ENCODE results near the gene MDFIC.

DNA sequence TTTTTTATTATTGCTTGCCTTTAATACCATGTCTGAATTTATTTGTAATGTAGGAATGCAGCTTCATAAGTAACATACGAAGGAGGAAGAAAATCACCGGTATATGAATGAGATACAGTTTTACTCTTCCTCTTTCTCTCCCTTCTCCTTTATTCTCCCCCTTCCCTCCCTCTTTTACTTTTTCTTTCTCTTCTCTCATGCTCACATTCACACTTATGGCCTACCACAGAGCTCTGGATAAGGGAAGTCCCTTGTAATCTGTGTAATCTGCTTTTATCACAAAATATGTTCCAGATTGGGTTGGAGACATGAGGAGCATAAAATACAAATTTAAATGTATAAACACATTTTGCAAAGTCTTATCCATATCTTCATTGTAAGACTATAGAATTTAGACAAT is 59.4 kb downstream of the MDFIC start:
- TF ChIP-seq, protein P1, sequence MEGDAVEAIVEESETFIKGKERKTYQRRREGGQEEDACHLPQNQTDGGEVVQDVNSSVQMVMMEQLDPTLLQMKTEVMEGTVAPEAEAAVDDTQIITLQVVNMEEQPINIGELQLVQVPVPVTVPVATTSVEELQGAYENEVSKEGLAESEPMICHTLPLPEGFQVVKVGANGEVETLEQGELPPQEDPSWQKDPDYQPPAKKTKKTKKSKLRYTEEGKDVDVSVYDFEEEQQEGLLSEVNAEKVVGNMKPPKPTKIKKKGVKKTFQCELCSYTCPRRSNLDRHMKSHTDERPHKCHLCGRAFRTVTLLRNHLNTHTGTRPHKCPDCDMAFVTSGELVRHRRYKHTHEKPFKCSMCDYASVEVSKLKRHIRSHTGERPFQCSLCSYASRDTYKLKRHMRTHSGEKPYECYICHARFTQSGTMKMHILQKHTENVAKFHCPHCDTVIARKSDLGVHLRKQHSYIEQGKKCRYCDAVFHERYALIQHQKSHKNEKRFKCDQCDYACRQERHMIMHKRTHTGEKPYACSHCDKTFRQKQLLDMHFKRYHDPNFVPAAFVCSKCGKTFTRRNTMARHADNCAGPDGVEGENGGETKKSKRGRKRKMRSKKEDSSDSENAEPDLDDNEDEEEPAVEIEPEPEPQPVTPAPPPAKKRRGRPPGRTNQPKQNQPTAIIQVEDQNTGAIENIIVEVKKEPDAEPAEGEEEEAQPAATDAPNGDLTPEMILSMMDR (IDR thresholded peaks at IDR 0.05 in 8 of 11, conservative IDR thresholded peaks at IDR 0.05 in 3 of 11), result no peak
- no peak for TF ChIP-seq POLR2AphosphoS5 (IDR thresholded peaks at IDR 0.05)
- TF ChIP-seq POLR2A (IDR thresholded peaks at IDR 0.05), result no peak
